Melanocyte of skin (primary cell): ENCODE data around the gene RND3. TPM values are rescaled to one million over a fixed set of nuclear protein-coding genes. Genes with fewer than 3 reads are reported as not detected.

Experiments
- total RNA-seq, 2 donors: library from RNA; depleted of rRNA; stranded (reverse); fragments of >200 nt; gene quantifications; 2 replicates each; pipeline ENCODE4 v1.2.3, GENCODE V29; 2012

Gene RND3, protein sequence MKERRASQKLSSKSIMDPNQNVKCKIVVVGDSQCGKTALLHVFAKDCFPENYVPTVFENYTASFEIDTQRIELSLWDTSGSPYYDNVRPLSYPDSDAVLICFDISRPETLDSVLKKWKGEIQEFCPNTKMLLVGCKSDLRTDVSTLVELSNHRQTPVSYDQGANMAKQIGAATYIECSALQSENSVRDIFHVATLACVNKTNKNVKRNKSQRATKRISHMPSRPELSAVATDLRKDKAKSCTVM
- total RNA-seq, result 10 to 100 TPM; 54.7 to 77.6 TPM

DNA sequence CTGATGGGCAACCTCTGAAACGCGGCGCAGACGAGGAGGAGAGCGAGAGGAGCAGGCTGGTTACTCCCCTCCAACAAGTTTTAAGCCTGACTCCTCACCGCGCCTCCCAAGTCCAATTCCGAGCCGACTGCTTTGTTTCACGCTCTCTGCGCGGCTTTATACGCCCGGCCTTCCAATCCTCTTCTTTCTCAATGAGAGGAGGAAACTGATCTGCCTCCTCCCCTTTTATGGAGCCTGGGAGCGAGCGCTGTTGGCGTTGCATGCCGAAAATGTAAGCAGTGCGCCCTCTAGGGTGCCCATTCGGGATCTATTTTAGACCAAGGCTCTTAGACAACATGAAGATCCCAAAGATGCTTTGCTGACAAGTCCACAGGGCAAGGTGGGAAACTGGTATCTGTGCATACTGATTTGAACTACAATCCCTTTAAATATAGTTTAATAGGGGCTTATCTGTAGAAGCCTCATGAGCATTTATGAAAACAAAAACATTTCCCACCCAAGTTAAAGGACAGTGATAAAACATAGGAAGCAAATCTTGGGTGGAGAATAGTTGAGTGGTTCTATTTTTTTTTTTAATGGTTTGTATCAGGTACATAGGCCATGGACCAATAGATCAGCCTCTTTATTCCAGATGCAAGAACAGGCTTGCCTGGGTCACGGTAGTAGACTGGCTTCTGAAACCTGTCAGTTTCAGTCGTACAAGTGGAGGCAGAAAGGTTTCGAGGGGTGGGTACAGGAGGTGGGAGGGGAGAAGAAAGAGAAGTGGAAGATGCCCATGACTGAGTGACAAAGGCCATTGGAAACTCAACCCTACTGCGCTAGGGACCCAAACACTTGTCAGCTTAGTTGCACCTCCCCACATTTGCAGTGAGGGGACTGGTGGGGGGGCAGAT, at the start of gene RND3:
RND3 (minus strand) TSS at position 131 of the 893 bp plus-strand sequence. CDS start 250 bp downstream, outside the sequence.

